ENCODE data around the gene EXOC3.

DNA sequence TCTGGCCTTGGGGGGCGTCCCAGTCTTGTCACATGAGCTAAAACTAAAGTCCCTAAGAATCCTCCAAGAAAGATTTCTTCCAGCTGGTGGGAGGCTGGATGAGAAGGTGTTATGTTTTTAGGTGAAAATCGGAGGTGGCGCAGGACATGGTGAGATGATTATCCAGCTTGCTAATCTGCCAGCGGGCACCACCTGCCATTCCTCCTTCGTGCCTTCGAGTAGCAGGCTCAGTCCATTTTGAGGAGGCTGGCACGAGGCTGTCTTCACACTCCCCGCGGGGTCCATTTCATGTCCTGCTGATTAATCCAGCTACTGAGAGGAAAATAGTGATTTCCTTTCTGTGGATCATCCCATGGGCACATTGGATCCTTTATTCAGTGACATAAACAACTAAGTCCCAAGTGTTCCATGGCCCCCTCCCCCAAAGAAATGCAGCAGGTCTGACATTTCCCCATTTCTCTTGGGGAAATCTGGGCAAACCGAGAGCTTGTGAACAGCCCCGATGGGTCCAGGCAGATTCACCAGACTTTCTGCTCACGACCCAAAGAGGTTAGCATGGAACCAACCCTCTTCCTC lies 38.2 kb upstream of the EXOC3 start:
- no peak for TF ChIP-seq POLR2A (IDR thresholded peaks at IDR 0.05; ENCODE audit: borderline replicate concordance, extremely low read depth, insufficient read depth, insufficient read length)
- TF ChIP-seq, protein P1, sequence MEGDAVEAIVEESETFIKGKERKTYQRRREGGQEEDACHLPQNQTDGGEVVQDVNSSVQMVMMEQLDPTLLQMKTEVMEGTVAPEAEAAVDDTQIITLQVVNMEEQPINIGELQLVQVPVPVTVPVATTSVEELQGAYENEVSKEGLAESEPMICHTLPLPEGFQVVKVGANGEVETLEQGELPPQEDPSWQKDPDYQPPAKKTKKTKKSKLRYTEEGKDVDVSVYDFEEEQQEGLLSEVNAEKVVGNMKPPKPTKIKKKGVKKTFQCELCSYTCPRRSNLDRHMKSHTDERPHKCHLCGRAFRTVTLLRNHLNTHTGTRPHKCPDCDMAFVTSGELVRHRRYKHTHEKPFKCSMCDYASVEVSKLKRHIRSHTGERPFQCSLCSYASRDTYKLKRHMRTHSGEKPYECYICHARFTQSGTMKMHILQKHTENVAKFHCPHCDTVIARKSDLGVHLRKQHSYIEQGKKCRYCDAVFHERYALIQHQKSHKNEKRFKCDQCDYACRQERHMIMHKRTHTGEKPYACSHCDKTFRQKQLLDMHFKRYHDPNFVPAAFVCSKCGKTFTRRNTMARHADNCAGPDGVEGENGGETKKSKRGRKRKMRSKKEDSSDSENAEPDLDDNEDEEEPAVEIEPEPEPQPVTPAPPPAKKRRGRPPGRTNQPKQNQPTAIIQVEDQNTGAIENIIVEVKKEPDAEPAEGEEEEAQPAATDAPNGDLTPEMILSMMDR (IDR thresholded peaks at IDR 0.05 in 2 of 3, conservative IDR thresholded peaks at IDR 0.05 in 1 of 3; ENCODE audit: borderline replicate concordance in 1 of 3, insufficient read depth in 1 of 3, low read depth in 2 of 3, low read length in 2 of 3), result no peak
- no peak for TF ChIP-seq TCF7L2 (IDR thresholded peaks at IDR 0.05; ENCODE audit: borderline replicate concordance, extremely low read depth, insufficient read depth, insufficient read length)
- no peak for TF ChIP-seq POLR2AphosphoS5 (IDR thresholded peaks at IDR 0.05; ENCODE audit: low read depth, low read length)
- TF ChIP-seq EZH2phosphoT487 (IDR thresholded peaks at IDR 0.05; ENCODE audit: borderline replicate concordance), result no peak
- no peak for TF ChIP-seq JUND (IDR thresholded peaks at IDR 0.05)
- TF ChIP-seq, protein P2, sequence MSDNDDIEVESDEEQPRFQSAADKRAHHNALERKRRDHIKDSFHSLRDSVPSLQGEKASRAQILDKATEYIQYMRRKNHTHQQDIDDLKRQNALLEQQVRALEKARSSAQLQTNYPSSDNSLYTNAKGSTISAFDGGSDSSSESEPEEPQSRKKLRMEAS (IDR thresholded peaks at IDR 0.05), result no peak
- TF ChIP-seq, protein P3, sequence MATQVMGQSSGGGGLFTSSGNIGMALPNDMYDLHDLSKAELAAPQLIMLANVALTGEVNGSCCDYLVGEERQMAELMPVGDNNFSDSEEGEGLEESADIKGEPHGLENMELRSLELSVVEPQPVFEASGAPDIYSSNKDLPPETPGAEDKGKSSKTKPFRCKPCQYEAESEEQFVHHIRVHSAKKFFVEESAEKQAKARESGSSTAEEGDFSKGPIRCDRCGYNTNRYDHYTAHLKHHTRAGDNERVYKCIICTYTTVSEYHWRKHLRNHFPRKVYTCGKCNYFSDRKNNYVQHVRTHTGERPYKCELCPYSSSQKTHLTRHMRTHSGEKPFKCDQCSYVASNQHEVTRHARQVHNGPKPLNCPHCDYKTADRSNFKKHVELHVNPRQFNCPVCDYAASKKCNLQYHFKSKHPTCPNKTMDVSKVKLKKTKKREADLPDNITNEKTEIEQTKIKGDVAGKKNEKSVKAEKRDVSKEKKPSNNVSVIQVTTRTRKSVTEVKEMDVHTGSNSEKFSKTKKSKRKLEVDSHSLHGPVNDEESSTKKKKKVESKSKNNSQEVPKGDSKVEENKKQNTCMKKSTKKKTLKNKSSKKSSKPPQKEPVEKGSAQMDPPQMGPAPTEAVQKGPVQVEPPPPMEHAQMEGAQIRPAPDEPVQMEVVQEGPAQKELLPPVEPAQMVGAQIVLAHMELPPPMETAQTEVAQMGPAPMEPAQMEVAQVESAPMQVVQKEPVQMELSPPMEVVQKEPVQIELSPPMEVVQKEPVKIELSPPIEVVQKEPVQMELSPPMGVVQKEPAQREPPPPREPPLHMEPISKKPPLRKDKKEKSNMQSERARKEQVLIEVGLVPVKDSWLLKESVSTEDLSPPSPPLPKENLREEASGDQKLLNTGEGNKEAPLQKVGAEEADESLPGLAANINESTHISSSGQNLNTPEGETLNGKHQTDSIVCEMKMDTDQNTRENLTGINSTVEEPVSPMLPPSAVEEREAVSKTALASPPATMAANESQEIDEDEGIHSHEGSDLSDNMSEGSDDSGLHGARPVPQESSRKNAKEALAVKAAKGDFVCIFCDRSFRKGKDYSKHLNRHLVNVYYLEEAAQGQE (IDR thresholded peaks at IDR 0.05; ENCODE audit: low read depth), result no peak
- TF ChIP-seq, protein P4, sequence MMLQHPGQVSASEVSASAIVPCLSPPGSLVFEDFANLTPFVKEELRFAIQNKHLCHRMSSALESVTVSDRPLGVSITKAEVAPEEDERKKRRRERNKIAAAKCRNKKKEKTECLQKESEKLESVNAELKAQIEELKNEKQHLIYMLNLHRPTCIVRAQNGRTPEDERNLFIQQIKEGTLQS (IDR thresholded peaks at IDR 0.05), result no peak
- TF ChIP-seq SIN3A (IDR thresholded peaks at IDR 0.05; ENCODE audit: low read depth), result no peak
- no peak for TF ChIP-seq FOSL1 (IDR thresholded peaks at IDR 0.05; ENCODE audit: low read depth)
- no peak for TF ChIP-seq EZH2 (IDR thresholded peaks at IDR 0.05)
